Measurements from ENCODE around the gene IRGQ.

IRGQ gene

GRCh38 chr19:43544077-43544476, 51.9 kb downstream of the IRGQ start:
- no peak for DNase-seq (ENCODE audit: low spot score)

- DNase-seq (ENCODE audit: low spot score), result no peak
Measured at GRCh38 chr19:43541920-43542650, 53.8 kb downstream of the IRGQ start.

- no peak for DNase-seq (ENCODE audit: low spot score)
Measured at GRCh38 chr19:43540381-43540780, 55.6 kb downstream of the IRGQ start.

GRCh38 chr19:43538922-43539321, 57.0 kb downstream of the IRGQ start:
- DNase-seq (ENCODE audit: low spot score), result no peak

GRCh38 chr19:43534816-43535761, 60.8 kb downstream of the IRGQ start:
- DNase-seq (ENCODE audit: low spot score), result no peak
